Hepatocyte (in vitro differentiated cells): ENCODE measurements around the gene PGD. TPM values are rescaled to one million over a fixed set of nuclear protein-coding genes. Genes with fewer than 3 reads are reported as not detected.
"Not testable (repeated sequence)": the region's sequence is repeated elsewhere in the genome, so short reads cannot be mapped to it uniquely, and the experiment has no call there.

Source experiments
- DNase-seq: peaks from one replicate; pipeline ENCODE4 v3.0.0-alpha.2; 2016; ENCODE audit warnings: low spot score
- H2AFZ ChIP-seq: fragments of 200-600 bp; sonication (generic); 2 replicates; pipeline ENCODE4 v1.6.0; 2016; ENCODE audit warnings: antibody characterized with exemption, mild to moderate bottlenecking
- H3K27ac ChIP-seq: fragments of 200-600 bp; sonication (generic); 2 replicates; pipeline ENCODE4 v1.5.1; 2016; ENCODE audit warnings: mild to moderate bottlenecking
- H3K27me3 ChIP-seq: fragments of 200-600 bp; sonication (generic); 2 replicates; pipeline ENCODE4 v1.6.1; 2016
- H3K36me3 ChIP-seq: fragments of 200-600 bp; sonication (generic); replicated peaks from 2 replicates; pipeline ENCODE4 v1.5.1; 2016; ENCODE audit warnings: low read depth; ENCODE audit not compliant: insufficient read depth
- H3K4me1 ChIP-seq: fragments of 200-600 bp; sonication (generic); 2 replicates; pipeline ENCODE4 v1.5.1; 2016; ENCODE audit warnings: mild to moderate bottlenecking, moderate library complexity; ENCODE audit not compliant: insufficient read depth
- H3K4me2 ChIP-seq: fragments of 200-600 bp; sonication (generic); 2 replicates; pipeline ENCODE4 v1.6.0; 2016
- H3K4me3 ChIP-seq: fragments of 200-600 bp; sonication (generic); 2 replicates; pipeline ENCODE4 v1.5.1; 2016; ENCODE audit warnings: mild to moderate bottlenecking
- H3K79me2 ChIP-seq: fragments of 200-600 bp; sonication (generic); 2 replicates; pipeline ENCODE4 v1.6.0; 2017; ENCODE audit warnings: mild to moderate bottlenecking
- H3K9me2 ChIP-seq: fragments of 200-600 bp; sonication (generic); replicated peaks from 2 replicates; pipeline ENCODE4 v1.6.0; 2017; ENCODE audit warnings: mild to moderate bottlenecking; ENCODE audit not compliant: insufficient read depth
- H3K9me3 ChIP-seq: fragments of 200-600 bp; sonication (generic); 2 replicates; pipeline ENCODE4 v1.5.1; 2016; ENCODE audit warnings: low read depth, mild to moderate bottlenecking
- H4K20me1 ChIP-seq: fragments of 200-600 bp; sonication (generic); 2 replicates; pipeline ENCODE4 v1.6.0; 2016; ENCODE audit warnings: mild to moderate bottlenecking; ENCODE audit not compliant: insufficient read depth, poor library complexity, severe bottlenecking
- EZH2 ChIP-seq: fragments of 200-600 bp; sonication (generic); IDR thresholded peaks from 2 replicates; pipeline ENCODE4 v1.6.1; 2016; ENCODE audit warnings: antibody characterized with exemption, mild to moderate bottlenecking, borderline replicate concordance
- EZH2phosphoT487 ChIP-seq: fragments of 200-600 bp; sonication (generic); IDR thresholded peaks from one replicate; pipeline ENCODE4 v1.6.1; 2018; ENCODE audit warnings: antibody characterized with exemption, mild to moderate bottlenecking, low read depth, moderate library complexity; ENCODE audit not compliant: unreplicated experiment, severe bottlenecking
- WGBS: methylation state at CpG from one replicate; pipeline ENCODE4 v1.1.6; 2016; ENCODE audit warnings: low lambda C conversion rate; ENCODE audit errors: missing lambda C conversion rate; 5-methylcytosine and 5-hydroxymethylcytosine counted together
- polyA plus RNA-seq: library from polyadenylated mRNA; unstranded; fragments of >200 nt; fragmentation: Nextera tagmentation; extraction: Ambion mirVana; gene quantifications from 2 replicates; pipeline ENCODE4 v1.2.1, GENCODE V29; 2016
- total RNA-seq: library from RNA; depleted of rRNA; stranded (reverse); fragments of >200 nt; gene quantifications from 2 replicates; pipeline ENCODE4 v1.2.3, GENCODE V29; 2014
- TF ChIP-seq, protein P1 (sequence below): fragments of 200-600 bp; sonication (generic); IDR thresholded peaks from 2 replicates; pipeline ENCODE4 v1.5.1; 2016; ENCODE audit warnings: antibody characterized with exemption, mild to moderate bottlenecking; ENCODE audit not compliant: poor library complexity

Gene PGD
- total and polyA plus RNA-seq, 2 experiments from 2014 or later: 86.8 to 103 TPM

DNA sequence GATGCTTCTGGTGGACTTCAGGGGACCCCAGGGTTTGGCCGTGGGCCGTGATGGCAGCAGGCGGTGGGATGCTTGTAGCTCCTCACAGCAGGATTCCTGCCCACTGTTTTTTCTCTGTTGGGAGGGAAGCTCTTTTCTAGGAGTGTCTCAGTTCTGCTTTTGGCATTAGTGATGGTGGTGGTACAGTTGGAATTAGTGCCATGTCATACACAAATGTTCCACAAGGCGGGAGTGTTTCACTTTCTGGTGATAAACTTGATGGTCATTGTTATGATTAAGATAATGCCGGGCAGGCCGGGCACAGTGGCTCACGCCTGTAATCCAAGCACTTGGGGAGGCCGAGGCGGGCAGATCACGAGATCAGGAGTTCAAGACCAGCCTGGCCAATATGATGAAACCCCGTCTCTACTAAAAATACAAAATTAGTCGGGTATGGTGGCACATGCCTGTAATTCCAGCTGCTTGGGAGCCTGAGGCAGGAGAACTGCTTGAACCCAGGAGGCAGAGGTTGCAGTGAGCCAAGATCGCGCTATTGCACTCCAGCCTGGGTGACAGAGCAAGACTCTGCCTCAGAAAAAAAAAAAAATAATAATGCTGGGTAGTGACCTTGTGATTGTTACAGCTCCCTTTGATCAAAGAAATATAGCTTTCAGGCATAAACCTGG lies 21.4 kb upstream of the PGD start:
- not testable (repeated sequence) for H3K4me2 ChIP-seq, H2AFZ ChIP-seq, H3K4me3 ChIP-seq, H4K20me1 ChIP-seq, H3K4me1 ChIP-seq, H3K9me2 ChIP-seq, H3K79me2 ChIP-seq, H3K9me3 ChIP-seq, H3K27me3 ChIP-seq, H3K36me3 ChIP-seq
- WGBS: 53% methylated on average over 13 of the region's 14 CpGs
- H3K27ac ChIP-seq: peak overlapping the region; percentile 45
- TF ChIP-seq, protein P1, sequence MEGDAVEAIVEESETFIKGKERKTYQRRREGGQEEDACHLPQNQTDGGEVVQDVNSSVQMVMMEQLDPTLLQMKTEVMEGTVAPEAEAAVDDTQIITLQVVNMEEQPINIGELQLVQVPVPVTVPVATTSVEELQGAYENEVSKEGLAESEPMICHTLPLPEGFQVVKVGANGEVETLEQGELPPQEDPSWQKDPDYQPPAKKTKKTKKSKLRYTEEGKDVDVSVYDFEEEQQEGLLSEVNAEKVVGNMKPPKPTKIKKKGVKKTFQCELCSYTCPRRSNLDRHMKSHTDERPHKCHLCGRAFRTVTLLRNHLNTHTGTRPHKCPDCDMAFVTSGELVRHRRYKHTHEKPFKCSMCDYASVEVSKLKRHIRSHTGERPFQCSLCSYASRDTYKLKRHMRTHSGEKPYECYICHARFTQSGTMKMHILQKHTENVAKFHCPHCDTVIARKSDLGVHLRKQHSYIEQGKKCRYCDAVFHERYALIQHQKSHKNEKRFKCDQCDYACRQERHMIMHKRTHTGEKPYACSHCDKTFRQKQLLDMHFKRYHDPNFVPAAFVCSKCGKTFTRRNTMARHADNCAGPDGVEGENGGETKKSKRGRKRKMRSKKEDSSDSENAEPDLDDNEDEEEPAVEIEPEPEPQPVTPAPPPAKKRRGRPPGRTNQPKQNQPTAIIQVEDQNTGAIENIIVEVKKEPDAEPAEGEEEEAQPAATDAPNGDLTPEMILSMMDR: peak; percentile 64
- DNase-seq: peak; percentile 72

DNA sequence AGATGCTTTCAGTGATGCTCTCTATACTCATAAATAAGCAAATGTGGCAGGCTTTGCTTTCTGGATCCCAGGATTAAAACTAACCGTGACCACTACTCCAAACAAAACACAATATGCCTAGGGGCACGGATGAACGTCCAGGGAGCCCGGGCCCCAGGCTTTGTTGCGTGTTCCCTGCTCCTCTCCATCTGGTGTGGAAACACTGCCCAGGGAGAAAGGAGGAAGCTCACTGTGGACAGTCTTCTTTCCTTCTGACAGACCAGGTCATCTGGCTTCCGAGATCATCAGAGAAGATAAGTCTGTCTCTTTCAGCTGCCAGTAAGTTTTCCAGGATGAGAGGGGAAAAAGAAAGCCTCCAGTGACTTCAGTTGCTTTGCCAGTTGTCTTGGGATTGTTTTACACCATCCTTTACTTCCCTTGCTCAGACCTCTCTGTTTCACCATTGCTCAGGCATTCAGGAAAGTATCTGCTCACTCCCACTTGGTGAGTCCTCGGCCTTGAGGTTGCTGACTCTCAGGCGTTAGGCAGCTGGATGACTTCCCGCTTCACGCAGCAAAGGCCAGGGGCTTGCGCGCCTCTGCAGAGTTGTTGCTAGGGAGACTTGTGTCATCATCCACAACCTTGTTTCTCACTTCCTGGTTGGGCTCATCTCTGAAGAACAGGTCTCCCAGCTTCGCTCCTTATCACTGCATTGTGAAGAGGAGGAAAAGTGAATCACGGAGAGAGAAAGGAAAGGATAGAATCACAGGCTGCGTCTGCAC lies 20.6 kb upstream of the PGD start:
- H3K4me3 ChIP-seq: no peak overlapping the region
- no peaks in the 10 kb centered on the region for H3K27me3 ChIP-seq
- peak overlapping the region; percentile 45 for H3K27ac ChIP-seq
- peak; percentile 48 for DNase-seq
- H3K79me2 ChIP-seq: no peaks in the 10 kb centered on the region
- WGBS: 80% methylated on average over 15 of the region's 15 CpGs
- no peak overlapping the region for H3K4me2 ChIP-seq
- H3K36me3 ChIP-seq: no peaks in the 10 kb centered on the region
- H2AFZ ChIP-seq: no peak overlapping the region
- TF ChIP-seq EZH2phosphoT487: no peak
- TF ChIP-seq, protein P1: no peak
- TF ChIP-seq EZH2: no peak
- H4K20me1 ChIP-seq: no peaks in the 10 kb centered on the region
- no peaks in the 10 kb centered on the region for H3K4me1 ChIP-seq
- H3K9me2 ChIP-seq: no peaks in the 10 kb centered on the region
- H3K9me3 ChIP-seq: no peaks in the 10 kb centered on the region

DNA sequence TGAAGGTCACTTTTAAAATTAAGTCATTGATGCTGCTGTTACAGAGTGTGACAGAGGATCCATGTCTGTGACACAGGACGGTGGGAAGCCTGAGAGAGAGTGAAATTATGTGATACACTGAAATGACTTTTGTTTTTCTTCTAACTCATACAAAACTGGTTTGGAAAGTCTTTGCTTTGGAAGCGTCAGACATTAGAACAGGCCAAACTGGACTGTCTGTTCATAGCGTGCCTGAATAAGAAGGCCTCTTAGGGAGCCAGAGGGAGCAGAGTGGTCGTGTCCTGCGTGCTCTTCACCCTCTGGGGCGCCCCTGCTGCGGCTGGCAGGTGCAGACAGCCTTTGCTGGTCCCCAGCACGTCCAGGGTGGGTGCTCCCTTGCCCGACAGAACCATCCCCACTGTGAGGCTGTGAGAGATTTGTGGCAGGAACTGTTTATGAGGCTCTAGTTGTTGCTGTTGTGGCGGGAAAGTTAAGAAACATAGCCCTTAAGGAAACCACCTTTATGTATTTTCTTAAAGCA lies 19.7 kb upstream of the PGD start:
- no peak overlapping the region for H3K4me2 ChIP-seq
- no peaks in the 10 kb centered on the region for H3K9me2 ChIP-seq
- H3K27ac ChIP-seq: peak overlapping the region; percentile 44

More for the DNA sequence above, 19.7 kb upstream of the PGD start:
- TF ChIP-seq EZH2phosphoT487 (no peak), EZH2 (no peak)
- TF ChIP-seq, protein P1: no peak
- no peaks in the 10 kb centered on the region for H3K79me2 ChIP-seq
- H3K27me3 ChIP-seq: no peaks in the 10 kb centered on the region
- no peaks in the 10 kb centered on the region for H3K4me1 ChIP-seq
- H2AFZ ChIP-seq: no peak overlapping the region
- H3K36me3 ChIP-seq: no peaks in the 10 kb centered on the region
- 89% methylated on average over 10 of the region's 10 CpGs for WGBS
- H4K20me1 ChIP-seq: no peaks in the 10 kb centered on the region
- H3K9me3 ChIP-seq: no peaks in the 10 kb centered on the region
- DNase-seq: no peak
- H3K4me3 ChIP-seq: no peak overlapping the region
